ENCODE results near the gene ZFPM1.

Gene ZFPM1

DNA sequence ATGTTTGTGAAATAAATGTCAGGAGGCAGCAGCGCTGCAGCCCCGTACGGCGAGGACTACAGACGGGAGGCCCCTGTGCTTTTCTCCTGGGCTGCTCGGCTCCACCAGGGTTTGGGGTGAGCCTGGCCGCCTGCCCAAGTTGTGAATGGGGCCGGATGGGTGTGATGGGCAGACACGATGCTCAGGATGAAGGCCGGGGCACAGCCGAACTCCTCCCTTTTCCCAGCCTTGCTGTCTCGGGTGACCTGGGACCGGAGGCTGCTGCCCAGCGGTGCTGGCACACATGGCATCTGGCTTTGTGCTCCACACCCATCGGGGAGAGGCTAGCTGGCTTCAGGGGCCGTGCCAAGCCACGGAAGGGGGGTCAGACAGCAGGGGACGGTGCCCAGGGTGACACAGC, 34.2 kb upstream of the ZFPM1 start:
- DNase-seq, result no peak

GRCh38 chr16:88419790-88420189, 33.3 kb upstream of the ZFPM1 start:
- no peak for DNase-seq

DNA sequence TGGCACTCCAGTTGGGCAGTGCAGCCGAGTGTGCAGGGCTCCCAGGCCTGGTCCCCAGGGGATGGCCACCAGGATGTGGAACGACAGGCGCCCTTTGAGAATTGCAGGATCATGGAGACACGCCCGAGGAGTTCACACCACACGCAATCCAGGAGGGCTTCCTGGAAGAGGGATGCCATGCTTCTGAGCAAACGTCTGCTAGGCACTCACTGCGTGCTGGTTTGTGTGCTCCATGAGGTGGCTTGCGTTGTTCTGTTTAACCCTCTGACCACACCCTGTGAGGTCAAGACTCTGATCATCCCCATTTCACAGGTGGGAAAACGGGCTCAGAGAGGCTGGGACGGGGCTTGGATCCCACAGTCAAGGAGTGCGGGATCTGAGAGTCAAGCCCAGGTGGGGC, 32.6 kb upstream of the ZFPM1 start:
- DNase-seq, result no peak

DNA sequence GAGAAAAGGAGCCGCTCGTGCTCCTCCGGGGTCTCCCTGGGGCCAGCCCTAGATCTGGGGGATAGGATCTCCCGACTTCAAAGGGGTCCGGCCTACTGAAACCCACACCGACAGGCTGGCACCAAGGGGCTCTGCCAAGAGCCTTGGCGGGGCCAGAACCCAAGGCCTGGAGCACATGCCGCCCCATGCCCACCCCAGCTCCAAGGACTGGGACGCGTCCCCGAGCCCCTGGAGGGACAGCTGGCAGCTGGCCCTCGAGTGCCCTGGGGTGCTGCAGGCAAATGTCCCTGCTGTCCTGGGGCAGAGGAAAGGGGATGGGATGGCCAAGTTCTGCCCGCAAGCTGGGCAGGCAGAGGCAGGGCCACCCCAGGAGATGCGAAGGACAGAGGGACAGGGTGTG, 31.8 kb upstream of the ZFPM1 start:
- DNase-seq, result no peak

DNA sequence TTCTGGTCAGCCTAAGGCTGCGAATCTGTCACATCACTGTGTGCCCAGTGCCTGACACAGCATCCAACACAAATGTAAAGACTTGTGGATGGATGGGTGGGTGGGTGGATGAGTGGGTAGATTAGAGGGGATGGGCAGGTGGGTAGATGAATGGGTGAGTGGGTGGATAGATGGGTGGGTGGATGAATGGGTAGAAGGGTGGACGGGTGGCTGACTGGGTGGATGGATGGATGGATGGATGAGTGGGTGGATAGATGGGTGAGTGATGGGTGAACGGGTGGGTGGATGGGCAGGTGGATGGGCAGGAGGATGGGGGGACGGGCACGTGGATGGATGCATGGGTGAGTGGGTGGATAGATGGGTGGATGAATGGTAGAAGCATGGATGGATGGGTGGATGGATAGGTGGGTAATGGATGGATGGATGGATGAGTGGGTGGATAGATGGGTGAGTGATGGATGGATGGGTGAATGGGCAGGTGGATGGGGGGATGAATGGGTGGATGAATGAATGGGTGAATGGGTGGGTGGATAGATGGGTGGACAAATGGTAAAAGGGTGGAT, 31.1 kb upstream of the ZFPM1 start:
- no peak for DNase-seq

GRCh38 chr16:88422733-88423447, 30.2 kb upstream of the ZFPM1 start:
- no peak for DNase-seq

- DNase-seq, result no peak
Observed at GRCh38 chr16:88423448-88423850, 29.6 kb upstream of the ZFPM1 start.

GRCh38 chr16:88424587-88425235, 28.4 kb upstream of the ZFPM1 start:
- no peak for DNase-seq

GRCh38 chr16:88426018-88426417, 27.1 kb upstream of the ZFPM1 start:
- no peak for DNase-seq

GRCh38 chr16:88427376-88427775, 25.7 kb upstream of the ZFPM1 start:
- DNase-seq, result no peak

DNA sequence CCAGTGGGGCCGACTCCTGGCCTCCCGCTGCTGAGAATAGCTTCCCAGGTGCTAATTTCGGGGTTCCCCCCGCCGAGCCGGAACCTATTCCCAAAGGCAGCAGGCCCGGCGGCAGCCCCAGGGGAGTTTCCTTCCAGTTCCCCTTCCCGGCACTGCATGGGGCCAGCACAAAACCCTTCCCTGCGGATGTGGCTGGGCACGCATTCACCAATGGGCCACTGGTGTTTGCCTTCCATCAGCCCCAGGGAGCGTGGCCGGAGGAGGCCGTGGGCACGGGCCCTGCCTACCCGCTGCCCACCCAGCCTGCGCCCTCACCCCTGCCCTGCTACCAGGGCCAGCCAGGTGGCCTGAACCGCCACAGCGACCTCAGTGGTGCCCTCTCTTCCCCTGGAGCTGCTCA, 24.9 kb upstream of the ZFPM1 start:
- DNase-seq, result no peak

DNA sequence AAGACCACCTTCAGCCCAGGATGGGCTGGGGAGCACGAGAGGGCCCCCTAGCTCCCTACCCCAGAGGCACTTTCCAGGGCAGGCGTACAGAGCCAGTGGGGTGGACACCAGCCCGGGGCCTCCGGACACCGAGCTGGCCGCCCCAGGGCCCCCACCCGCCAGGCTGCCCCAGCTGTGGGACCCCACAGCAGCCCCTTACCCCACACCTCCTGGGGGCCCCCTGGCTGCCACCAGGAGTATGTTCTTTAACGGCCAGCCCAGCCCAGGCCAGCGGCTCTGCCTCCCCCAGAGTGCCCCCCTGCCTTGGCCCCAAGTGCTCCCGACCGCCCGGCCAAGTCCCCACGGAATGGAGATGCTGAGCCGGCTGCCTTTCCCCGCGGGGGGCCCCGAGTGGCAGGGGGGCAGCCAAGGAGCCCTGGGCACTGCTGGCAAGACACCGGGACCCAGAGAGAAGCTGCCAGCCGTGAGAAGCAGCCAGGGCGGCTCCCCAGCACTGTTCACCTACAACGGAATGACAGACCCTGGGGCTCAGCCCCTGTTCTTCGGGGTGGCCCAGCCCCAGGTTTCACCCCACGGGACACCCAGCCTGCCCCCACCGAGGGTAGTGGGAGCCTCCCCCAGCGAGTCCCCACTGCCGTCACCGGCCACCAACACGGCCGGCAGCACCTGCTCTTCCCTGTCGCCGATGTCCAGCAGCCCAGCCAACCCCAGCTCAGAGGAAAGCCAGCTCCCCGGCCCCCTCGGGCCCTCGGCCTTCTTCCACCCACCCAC, 24.3 kb upstream of the ZFPM1 start:
- DNase-seq, result no peak

GRCh38 chr16:88429387-88430184, 23.5 kb upstream of the ZFPM1 start:
- no peak for DNase-seq

- DNase-seq, result no peak
Observed at GRCh38 chr16:88430185-88430523, 22.9 kb upstream of the ZFPM1 start.

DNA sequence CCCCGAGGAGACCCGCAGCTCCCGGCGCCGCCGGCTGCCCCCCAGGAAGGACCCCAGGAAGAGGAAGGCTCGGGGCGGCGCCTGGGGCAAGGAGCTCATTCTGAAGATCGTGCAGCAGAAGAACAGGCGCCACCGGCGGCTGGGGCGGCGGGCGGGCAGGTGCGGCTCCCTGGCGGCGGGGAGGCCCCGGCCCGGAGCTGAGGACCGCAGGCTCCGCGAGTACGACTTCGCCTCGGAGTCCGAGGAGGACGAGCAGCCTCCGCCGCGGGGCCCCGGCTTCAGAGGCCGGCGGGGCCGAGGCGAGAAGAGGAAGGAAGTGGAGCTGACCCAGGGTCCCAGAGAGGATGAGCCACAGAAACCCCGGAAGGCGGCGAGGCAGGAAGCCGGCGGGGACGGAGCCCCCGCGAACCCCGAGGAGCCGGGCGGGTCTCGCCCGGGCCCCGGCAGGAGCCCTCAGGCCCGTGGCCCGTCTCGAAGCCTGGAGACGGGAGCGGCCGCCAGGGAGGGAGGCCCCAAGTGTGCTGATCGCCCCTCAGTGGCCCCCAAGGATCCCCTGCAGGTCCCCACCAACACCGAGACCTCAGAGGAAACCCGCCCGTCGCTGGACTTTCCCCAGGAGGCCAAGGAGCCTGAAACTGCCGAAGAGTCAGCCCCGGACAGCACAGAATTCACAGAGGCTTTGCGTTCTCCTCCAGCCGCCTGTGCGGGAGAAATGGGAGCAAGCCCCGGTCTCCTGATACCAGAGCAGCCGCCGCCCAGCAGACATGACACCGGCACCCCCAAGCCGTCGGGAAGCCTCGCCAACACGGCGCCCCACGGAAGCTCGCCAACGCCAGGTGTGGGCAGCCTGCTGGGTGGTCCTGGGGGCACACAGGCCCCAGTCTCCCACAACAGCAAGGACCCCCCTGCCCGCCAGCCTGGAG, 22.3 kb upstream of the ZFPM1 start:
- peak in 3 of 5 experiments; percentile 13 to 32 (median 22) for DNase-seq

GRCh38 chr16:88431651-88432050, 21.4 kb upstream of the ZFPM1 start:
- DNase-seq, result no peak

DNA sequence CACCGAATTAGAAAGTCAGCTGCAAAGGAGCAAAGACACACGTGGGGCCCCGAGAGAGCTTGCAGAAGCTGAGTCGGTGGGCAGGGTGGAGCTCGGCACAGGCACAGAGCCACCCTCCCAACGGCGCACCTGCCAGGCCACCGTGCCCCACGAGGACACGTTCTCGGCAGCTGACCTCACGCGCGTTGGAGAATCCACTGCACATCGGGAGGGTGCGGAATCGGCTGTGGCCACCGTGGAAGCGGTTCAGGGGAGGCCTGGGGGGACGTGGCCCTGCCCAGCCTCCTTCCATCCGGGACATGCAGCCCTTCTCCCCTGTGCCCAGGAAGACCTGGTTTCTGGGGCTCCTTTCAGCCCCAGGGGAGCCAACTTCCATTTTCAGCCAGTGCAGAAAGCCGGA, 20.9 kb upstream of the ZFPM1 start:
- no peak for DNase-seq

DNA sequence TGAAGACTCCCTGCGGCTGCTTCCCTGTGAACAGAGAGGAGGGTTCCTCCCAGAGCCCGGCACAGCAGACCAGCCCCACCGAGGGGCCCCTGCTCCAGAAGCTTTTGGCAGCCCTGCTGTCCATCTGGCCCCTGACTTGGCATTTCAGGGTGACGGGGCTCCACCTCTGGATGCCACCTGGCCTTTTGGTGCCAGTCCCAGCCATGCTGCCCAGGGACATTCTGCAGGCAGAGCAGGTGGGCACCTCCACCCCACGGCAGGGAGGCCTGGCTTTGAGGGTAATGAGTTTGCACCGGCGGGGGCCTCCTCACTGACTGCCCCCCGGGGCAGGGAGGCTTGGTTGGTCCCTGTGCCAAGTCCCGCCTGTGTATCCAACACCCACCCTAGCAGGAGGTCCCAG, 20.3 kb upstream of the ZFPM1 start:
- DNase-seq, result no peak

- DNase-seq, result no peak
Observed at GRCh38 chr16:88433632-88434352, 19.3 kb upstream of the ZFPM1 start.

GRCh38 chr16:88434353-88434690, 18.8 kb upstream of the ZFPM1 start:
- no peak for DNase-seq

DNA sequence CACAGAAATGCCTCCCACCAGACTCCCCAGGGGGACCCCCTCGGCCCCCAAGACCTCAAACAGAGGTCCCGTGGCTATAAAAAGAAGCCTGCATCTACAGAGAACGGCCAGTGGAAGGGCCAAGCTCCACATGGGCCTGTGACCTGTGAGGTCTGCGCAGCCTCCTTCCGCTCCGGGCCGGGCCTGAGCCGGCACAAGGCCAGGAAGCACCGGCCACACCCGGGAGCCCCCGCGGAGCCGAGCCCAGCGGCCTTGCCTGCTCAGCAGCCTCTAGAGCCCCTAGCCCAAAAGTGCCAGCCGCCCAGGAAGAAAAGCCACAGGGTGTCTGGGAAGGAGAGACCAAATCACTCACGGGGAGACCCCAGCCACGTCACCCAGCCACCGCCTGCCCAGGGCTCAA, 18.3 kb upstream of the ZFPM1 start:
- DNase-seq, result no peak

Data from T-helper 2 cell (primary cell).